Measurements from ENCODE around the gene ABCD3. TPM values are rescaled to one million over a fixed set of nuclear protein-coding genes. Genes with fewer than 3 reads are reported as not detected.

The ABCD3 gene
- total and polyA plus RNA-seq, 2 of the 4 experiments (the other 2 are of a cell fraction) = 13.6 to 32.6 TPM

GRCh38 chr1:94481473-94481933 is 63.3 kb downstream of the ABCD3 start:
- no peaks in the 10 kb centered on the region for H3K27me3 ChIP-seq (ENCODE audit: control insufficient read depth, insufficient read depth, low read length)
- H3K9ac ChIP-seq (ENCODE audit: low read depth, low read length) = no peak overlapping the region
- no peak overlapping the region for H2BK120ac ChIP-seq (ENCODE audit: low read depth, low read length)
- H4K91ac ChIP-seq (ENCODE audit: insufficient read depth, low read depth, low read length) = no peak overlapping the region
- no peak overlapping the region for H3K56ac ChIP-seq (ENCODE audit: extremely low read depth, insufficient read depth, low read length)
- no peak overlapping the region for H3K27ac ChIP-seq (ENCODE audit: insufficient read depth, low read length)
- TF ChIP-seq NFE2L2 (IDR thresholded peaks at IDR 0.05; ENCODE audit: low read depth, low read length) = no peak
- TF ChIP-seq RAD21 (IDR thresholded peaks at IDR 0.05; ENCODE audit: low read length) = peak; percentile 73
- TF ChIP-seq SMC3 (IDR thresholded peaks at IDR 0.05; ENCODE audit: low read depth, low read length) = peak; percentile 81
- no peak for TF ChIP-seq MAZ (IDR thresholded peaks at IDR 0.05; ENCODE audit: borderline replicate concordance, low read depth, low read length)
- TF ChIP-seq ELK1 (IDR thresholded peaks at IDR 0.05; ENCODE audit: borderline replicate concordance, low read depth, low read length) = no peak
- TF ChIP-seq RCOR1 (IDR thresholded peaks at IDR 0.05; ENCODE audit: insufficient replicate concordance, low read length) = no peak
- no peak for TF ChIP-seq POLR2A (IDR thresholded peaks at IDR 0.05; ENCODE audit: low read depth, low read length)
- TF ChIP-seq USF2 (IDR thresholded peaks at IDR 0.05; ENCODE audit: low read depth, low read length) = no peak
- TF ChIP-seq CEBPB (IDR thresholded peaks at IDR 0.05; ENCODE audit: low read depth, low read length) = no peak
- TF ChIP-seq CTCF (conservative IDR thresholded peaks at IDR 0.05; ENCODE audit: low read depth, low read length) = peak; percentile 78
- TF ChIP-seq MAFK (IDR thresholded peaks at IDR 0.05; ENCODE audit: low read depth, low read length) = no peak
- no peak for TF ChIP-seq FOS (IDR thresholded peaks at IDR 0.05; ENCODE audit: low read depth, low read length)
- no peak for TF ChIP-seq CHD1 (IDR thresholded peaks at IDR 0.05; ENCODE audit: low read depth, low read length)
- intact Hi-C loops (cut with micrococcal nuclease) (loop anchor here (1.0 to 5.0 kb wide), 2 partner anchors 324 to 561 kb away; no protein-coding TSS in a partner anchor), in situ Hi-C loops (cut with MboI; ENCODE audit: low sequenced_read_pairs) (no loop called here), dilution Hi-C loops (cut with HindIII; ENCODE audit: low sequenced_read_pairs, unreplicated experiment) (no loop called here)
- H2BK5ac ChIP-seq (ENCODE audit: low read depth, low read length, poor library complexity, severe bottlenecking) = no peak overlapping the region
- peak overlapping the region; percentile 70; the same call in 1 of the 2 replicates for H3K14ac ChIP-seq (replicated peaks; ENCODE audit: low read depth, low read length)
- H3K18ac ChIP-seq (ENCODE audit: low read depth, low read length) = no peak overlapping the region
- no peak overlapping the region for H4K5ac ChIP-seq (ENCODE audit: low read depth, low read length)
- POLR2A ChIA-PET (ENCODE audit: unreplicated experiment) = interaction anchor here (1.0 kb wide), 1 partner anchor 61 kb away, joined by 3 read pairs; the partner anchor contains the start of gene F3
- CTCF ChIA-PET = interaction anchor here (0.6 to 1.5 kb wide), 6 partner anchors 9 to 325 kb away, joined by 3 to 9 read pairs (median 3); no protein-coding TSS in a partner anchor
- ATAC-seq (ENCODE audit: low read depth) = peak; percentile 98
- no peak overlapping the region for H3K4me2 ChIP-seq (ENCODE audit: low read depth, low read length)
- 0 out of 2 replicates have a peak overlapping the region, but pooled peaks have one; percentile 65 for H2BK20ac ChIP-seq (ENCODE audit: low read depth, low read length)
- H3K4ac ChIP-seq (ENCODE audit: low read depth, low read length) = peak overlapping the region; percentile 40; the same call in 1 of the 2 replicates
- H4K20me1 ChIP-seq (ENCODE audit: insufficient read depth, low read length) = no peaks in the 10 kb centered on the region
- 0 out of 2 replicates have a peak overlapping the region, but pooled peaks have one; percentile 24 for H3K23ac ChIP-seq (ENCODE audit: low read depth, low read length)
- BruUV-seq (replicated peaks) = no TSS peak
- 0% methylated on average over 1 of the region's 4 CpGs; no CpG with 5 or more reads in 1 of the 2 experiments for WGBS, 2 experiments (ENCODE audit: extremely low coverage in 2 of 2, insufficient read length in 1 of 2)
- no peak overlapping the region for H3K4me3 ChIP-seq (ENCODE audit: insufficient read depth, low read depth, low read length)
- no peaks in the 10 kb centered on the region for H3K9me3 ChIP-seq (ENCODE audit: control insufficient read depth, insufficient read depth, low read length)
- peak overlapping the region in 1 of 2 experiments; percentile 68; a peak in 1 of 4 replicates for H4K8ac ChIP-seq (ENCODE audit: low read depth in 2 of 2, low read length in 2 of 2)
- 0 out of 4 replicates have a peak, but pooled peaks cover 0 to 3% of the 10 kb centered on the region in 2 experiments for H3K79me1 ChIP-seq (ENCODE audit: low read depth in 1 of 2, low read length in 2 of 2)
- no peaks in the 10 kb centered on the region for H3K9me1 ChIP-seq (ENCODE audit: insufficient read depth, low read length)
- H2BK15ac ChIP-seq (ENCODE audit: low read depth, low read length) = no peak overlapping the region; the same call in 2 of the 3 replicates
- DNase-seq = peak; percentile 74
- peak overlapping the region; percentile 52; the same call in 1 of the 2 replicates for H2AK5ac ChIP-seq (ENCODE audit: low read depth, low read length)
- H3K4me1 ChIP-seq (ENCODE audit: control insufficient read depth, insufficient read depth, low read length) = no peaks in the 10 kb centered on the region
- H3K36me3 ChIP-seq (ENCODE audit: control insufficient read depth, insufficient read depth, low read length) = peaks cover 6% of the 10 kb centered on the region
- H2AFZ ChIP-seq (replicated peaks; ENCODE audit: low read length, poor library complexity) = no peak overlapping the region
- peak overlapping the region; percentile 4 for H2AK9ac ChIP-seq (replicated peaks; ENCODE audit: low read depth, low read length, poor library complexity)
